HepG2 (cell line): Measurements from ENCODE around the gene ZFP69. TPM values are rescaled to one million over a fixed set of nuclear protein-coding genes. Genes with fewer than 3 reads are reported as not detected.

Source experiments
- CEBPB ChIP-seq: IDR thresholded peaks from 2 replicates; pipeline ENCODE4 v1.6.1; 2011; ENCODE audit warnings: low read depth, low read length, improper control_type of control experiment, borderline replicate concordance
- CEBPG ChIP-seq: IDR thresholded peaks from 2 replicates; pipeline ENCODE4 v1.6.1; 2016
- HMG20B ChIP-seq: conservative IDR thresholded peaks from 2 replicates; pipeline ENCODE4 v1.6.1; 2016; ENCODE audit warnings: missing genetic modification reagents, missing compliant biosample characterization
- NFE2L2 ChIP-seq: fragments of 150-350 bp; IDR thresholded peaks from 2 replicates; pipeline ENCODE4 v1.6.1; 2014; ENCODE audit warnings: low read length
- NFRKB ChIP-seq: fragments of 450-650 bp; IDR thresholded peaks from 2 replicates; pipeline ENCODE4 v1.6.1; 2017
- NR2C2 ChIP-seq: sonication (generic); formaldehyde crosslinking; IDR thresholded peaks from 2 replicates; pipeline ENCODE4 v1.4.0; 2020; ENCODE audit warnings: missing genetic modification reagents, mild to moderate bottlenecking, moderate library complexity, borderline replicate concordance
- PITX1 ChIP-seq: sonication (generic); formaldehyde crosslinking; IDR thresholded peaks from 2 replicates; pipeline ENCODE4 v1.5.1; 2020; ENCODE audit warnings: mild to moderate bottlenecking, missing genetic modification reagents
- POGZ ChIP-seq: sonication (generic); formaldehyde crosslinking; IDR thresholded peaks from 2 replicates; pipeline ENCODE4 v1.4.0; 2020; ENCODE audit warnings: mild to moderate bottlenecking, missing genetic modification reagents
- POLR2G ChIP-seq: fragments of 200-400 bp; formaldehyde crosslinking; IDR thresholded peaks from 2 replicates; pipeline ENCODE4 v1.6.1; 2018; ENCODE audit warnings: mild to moderate bottlenecking, low read depth, low read length, moderate library complexity
- RARA ChIP-seq: IDR thresholded peaks from 2 replicates; pipeline ENCODE4 v1.6.1; 2016; ENCODE audit warnings: missing genetic modification reagents, missing compliant biosample characterization
- SKI ChIP-seq: fragments of 450-650 bp; IDR thresholded peaks from one replicate; pipeline ENCODE4 v1.6.1; 2018; ENCODE audit warnings: mild to moderate bottlenecking; ENCODE audit not compliant: partially characterized antibody
- TSC22D2 ChIP-seq: sonication (generic); formaldehyde crosslinking; IDR thresholded peaks from 2 replicates; pipeline ENCODE4 v1.5.1; 2020; ENCODE audit warnings: missing genetic modification reagents, mild to moderate bottlenecking, borderline replicate concordance
- ZBTB42 ChIP-seq: sonication (generic); formaldehyde crosslinking; IDR thresholded peaks from 2 replicates; pipeline ENCODE4 v1.5.0; 2020; ENCODE audit warnings: mild to moderate bottlenecking, missing genetic modification reagents
- ZBTB8A ChIP-seq: sonication (generic); formaldehyde crosslinking; IDR thresholded peaks from 2 replicates; pipeline ENCODE4 v1.4.0; 2020; ENCODE audit warnings: mild to moderate bottlenecking, low read depth, missing genetic modification reagents, borderline replicate concordance
- ZC3H4 ChIP-seq: sonication (generic); formaldehyde crosslinking; IDR thresholded peaks from 2 replicates; pipeline ENCODE4 v1.4.0; 2020; ENCODE audit warnings: missing genetic modification reagents, borderline replicate concordance
- ZNF138 ChIP-seq: sonication (generic); formaldehyde crosslinking; IDR thresholded peaks from 2 replicates; pipeline ENCODE4 v1.5.0; 2020; ENCODE audit warnings: mild to moderate bottlenecking, low read depth, missing genetic modification reagents
- ZNF205 ChIP-seq: IDR thresholded peaks from 2 replicates; pipeline ENCODE4 v1.6.1; 2018; ENCODE audit warnings: missing biosample characterization, missing genetic modification reagents
- ZNF333 ChIP-seq: sonication (generic); formaldehyde crosslinking; IDR thresholded peaks from 2 replicates; pipeline ENCODE4 v1.4.0; 2020; ENCODE audit warnings: mild to moderate bottlenecking, missing genetic modification reagents, borderline replicate concordance
- ZNF562 ChIP-seq: sonication (generic); formaldehyde crosslinking; IDR thresholded peaks from 2 replicates; pipeline ENCODE4 v1.8.0; 2022; ENCODE audit warnings: missing genetic modification reagents, borderline replicate concordance
- ZNF598 ChIP-seq: sonication (generic); formaldehyde crosslinking; IDR thresholded peaks from 2 replicates; pipeline ENCODE4 v1.5.1; 2020; ENCODE audit warnings: mild to moderate bottlenecking, missing genetic modification reagents, borderline replicate concordance
- ZNF724P ChIP-seq: sonication (generic); formaldehyde crosslinking; IDR thresholded peaks from 2 replicates; pipeline ENCODE4 v1.8.0; 2022; ENCODE audit warnings: missing genetic modification reagents, borderline replicate concordance
- polyA plus RNA-seq, 8 experiments: library from polyadenylated mRNA; depleted of rRNA in 3 of 8; stranded (reverse) in 7 of 8; unstranded in 1 of 8; fragments of >200 nt; fragmentation: Illumina TruSeq in 4 of 8; extraction: Trizol in 4 of 8; gene quantifications; 2 replicates each; pipeline versions ENCODE4 v1.2.1 to v1.2.3, GENCODE V29; 2011 to 2016; ENCODE audit warnings: low read depth in 4 of 8, missing spikeins in 1 of 8, mixed read lengths in 1 of 8; ENCODE audit not compliant: insufficient read depth in 1 of 8
- total RNA-seq, 5 experiments: library from RNA; depleted of rRNA; stranded (reverse); fragments of >200 nt; fragmentation: Illumina TruSeq; extraction: Trizol; gene quantifications; 2 replicates each; pipeline ENCODE4 v1.2.3, GENCODE V29; 2016; ENCODE audit warnings: low read depth in 1 of 5
- TF ChIP-seq, protein P1 (sequence below): sonication (generic); formaldehyde crosslinking; IDR thresholded peaks from 2 replicates; pipeline ENCODE4 v1.8.0; 2022; ENCODE audit warnings: missing genetic modification reagents, mild to moderate bottlenecking, moderate library complexity, borderline replicate concordance
- TF ChIP-seq, protein P2 (sequence below), 2 experiments: sonication (generic) in 1 of 2; formaldehyde crosslinking in 1 of 2; IDR thresholded peaks; 2 replicates each; pipeline versions ENCODE4 v1.4.0 to v1.6.1; 2018 to 2020; ENCODE audit warnings: missing genetic modification reagents in 2 of 2, borderline replicate concordance in 1 of 2, low read depth in 1 of 2, mild to moderate bottlenecking in 1 of 2, missing biosample characterization in 1 of 2
- TF ChIP-seq, protein P3 (sequence below): sonication (generic); formaldehyde crosslinking; IDR thresholded peaks from 2 replicates; pipeline ENCODE4 v1.5.0; 2020; ENCODE audit warnings: missing genetic modification reagents
- TF ChIP-seq, protein P4 (sequence below): sonication (generic); formaldehyde crosslinking; IDR thresholded peaks from 2 replicates; pipeline ENCODE4 v1.4.0; 2020; ENCODE audit warnings: missing genetic modification reagents

ZFP69 gene
- total and polyA plus RNA-seq, 2 of the 13 experiments (the other 11 are each of a cell fraction or from before 2014, with no cell fraction given): 2.6 to 5.6 TPM

DNA sequence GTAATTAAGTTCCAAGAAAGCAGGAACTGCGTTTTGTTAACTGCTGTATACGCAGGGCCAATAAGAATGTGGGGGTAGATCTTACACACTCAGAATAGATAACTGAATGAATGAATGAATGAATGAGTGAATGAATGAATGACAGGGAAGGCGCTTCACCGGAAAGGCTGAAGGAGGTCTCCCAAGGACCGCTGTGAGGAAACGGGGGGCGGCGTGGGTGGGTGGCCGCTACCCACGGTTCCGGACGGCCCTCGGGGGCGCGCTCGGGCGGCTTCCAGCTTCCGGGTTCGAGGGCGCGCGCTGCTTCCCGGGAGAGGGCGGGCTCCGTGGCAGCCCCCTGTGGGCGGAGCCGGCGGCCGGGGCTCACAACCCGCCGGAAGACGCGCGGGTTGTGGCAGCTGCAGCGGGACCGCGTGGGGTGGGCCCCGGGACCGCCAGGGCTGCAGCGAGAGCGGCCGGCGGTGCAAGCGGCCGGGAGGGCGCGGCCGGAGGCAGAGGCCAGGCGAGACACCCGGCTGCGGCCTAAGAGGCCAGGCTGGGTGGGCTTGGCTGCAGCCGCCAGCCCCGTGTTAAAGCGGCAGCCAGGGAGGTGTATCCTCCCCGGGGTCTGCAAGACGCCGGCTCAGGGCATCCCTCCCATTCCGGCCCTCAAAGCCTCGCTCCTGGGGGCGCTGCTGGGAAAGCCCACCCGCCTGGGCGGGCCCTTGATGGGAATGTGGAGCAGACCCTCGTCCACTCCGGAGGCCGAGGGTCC lies at the start of gene ZFP69 (continued):
- peak; percentile 76 for TF ChIP-seq POLR2G
- TF ChIP-seq NFRKB: no peak
- no peak for TF ChIP-seq ZC3H4
- no peak for TF ChIP-seq ZNF562 (CRISPR knock-in tag)
- no peak for TF ChIP-seq PITX1
- TF ChIP-seq, protein P1, sequence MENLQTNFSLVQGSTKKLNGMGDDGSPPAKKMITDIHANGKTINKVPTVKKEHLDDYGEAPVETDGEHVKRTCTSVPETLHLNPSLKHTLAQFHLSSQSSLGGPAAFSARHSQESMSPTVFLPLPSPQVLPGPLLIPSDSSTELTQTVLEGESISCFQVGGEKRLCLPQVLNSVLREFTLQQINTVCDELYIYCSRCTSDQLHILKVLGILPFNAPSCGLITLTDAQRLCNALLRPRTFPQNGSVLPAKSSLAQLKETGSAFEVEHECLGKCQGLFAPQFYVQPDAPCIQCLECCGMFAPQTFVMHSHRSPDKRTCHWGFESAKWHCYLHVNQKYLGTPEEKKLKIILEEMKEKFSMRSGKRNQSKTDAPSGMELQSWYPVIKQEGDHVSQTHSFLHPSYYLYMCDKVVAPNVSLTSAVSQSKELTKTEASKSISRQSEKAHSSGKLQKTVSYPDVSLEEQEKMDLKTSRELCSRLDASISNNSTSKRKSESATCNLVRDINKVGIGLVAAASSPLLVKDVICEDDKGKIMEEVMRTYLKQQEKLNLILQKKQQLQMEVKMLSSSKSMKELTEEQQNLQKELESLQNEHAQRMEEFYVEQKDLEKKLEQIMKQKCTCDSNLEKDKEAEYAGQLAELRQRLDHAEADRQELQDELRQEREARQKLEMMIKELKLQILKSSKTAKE: no peak
- TF ChIP-seq NR2C2: 0 out of 2 replicates have a peak, but pooled peaks have one; percentile 12
- no peak for TF ChIP-seq ZNF138
- TF ChIP-seq TSC22D2 (CRISPR knock-in tag): no peak
- TF ChIP-seq CEBPB: no peak
- TF ChIP-seq ZNF333 (CRISPR knock-in tag): 0 out of 2 replicates have a peak, but pooled peaks have one; percentile 74
- no peak for TF ChIP-seq ZBTB42
- no peak for TF ChIP-seq NFE2L2
- no peak for TF ChIP-seq ZNF598
- TF ChIP-seq HMG20B: no peak
- TF ChIP-seq ZNF205 (CRISPR knock-in tag): no peak
- TF ChIP-seq CEBPG: no peak
- TF ChIP-seq SKI: no peak
- TF ChIP-seq POGZ (CRISPR knock-in tag): peak; percentile 39; the same call in 1 of the 2 replicates
- no peak for TF ChIP-seq ZBTB8A (CRISPR knock-in tag)
- TF ChIP-seq, protein P2, sequence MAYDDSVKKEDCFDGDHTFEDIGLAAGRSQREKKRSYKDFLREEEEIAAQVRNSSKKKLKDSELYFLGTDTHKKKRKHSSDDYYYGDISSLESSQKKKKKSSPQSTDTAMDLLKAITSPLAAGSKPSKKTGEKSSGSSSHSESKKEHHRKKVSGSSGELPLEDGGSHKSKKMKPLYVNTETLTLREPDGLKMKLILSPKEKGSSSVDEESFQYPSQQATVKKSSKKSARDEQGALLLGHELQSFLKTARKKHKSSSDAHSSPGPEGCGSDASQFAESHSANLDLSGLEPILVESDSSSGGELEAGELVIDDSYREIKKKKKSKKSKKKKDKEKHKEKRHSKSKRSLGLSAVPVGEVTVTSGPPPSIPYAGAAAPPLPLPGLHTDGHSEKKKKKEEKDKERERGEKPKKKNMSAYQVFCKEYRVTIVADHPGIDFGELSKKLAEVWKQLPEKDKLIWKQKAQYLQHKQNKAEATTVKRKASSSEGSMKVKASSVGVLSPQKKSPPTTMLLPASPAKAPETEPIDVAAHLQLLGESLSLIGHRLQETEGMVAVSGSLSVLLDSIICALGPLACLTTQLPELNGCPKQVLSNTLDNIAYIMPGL (CRISPR knock-in tag; IDR thresholded peaks at IDR 0.05; ENCODE audit: borderline replicate concordance in 1 of 2, low read depth in 1 of 2): peak in 1 of 2 experiments; percentile 29; a peak in 2 of 4 replicates
- TF ChIP-seq ZNF724P (CRISPR knock-in tag): no peak
- TF ChIP-seq RARA (CRISPR knock-in tag): no peak
- TF ChIP-seq, protein P3, sequence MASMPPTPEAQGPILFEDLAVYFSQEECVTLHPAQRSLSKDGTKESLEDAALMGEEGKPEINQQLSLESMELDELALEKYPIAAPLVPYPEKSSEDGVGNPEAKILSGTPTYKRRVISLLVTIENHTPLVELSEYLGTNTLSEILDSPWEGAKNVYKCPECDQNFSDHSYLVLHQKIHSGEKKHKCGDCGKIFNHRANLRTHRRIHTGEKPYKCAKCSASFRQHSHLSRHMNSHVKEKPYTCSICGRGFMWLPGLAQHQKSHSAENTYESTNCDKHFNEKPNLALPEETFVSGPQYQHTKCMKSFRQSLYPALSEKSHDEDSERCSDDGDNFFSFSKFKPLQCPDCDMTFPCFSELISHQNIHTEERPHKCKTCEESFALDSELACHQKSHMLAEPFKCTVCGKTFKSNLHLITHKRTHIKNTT: no peak
- TF ChIP-seq, protein P4, sequence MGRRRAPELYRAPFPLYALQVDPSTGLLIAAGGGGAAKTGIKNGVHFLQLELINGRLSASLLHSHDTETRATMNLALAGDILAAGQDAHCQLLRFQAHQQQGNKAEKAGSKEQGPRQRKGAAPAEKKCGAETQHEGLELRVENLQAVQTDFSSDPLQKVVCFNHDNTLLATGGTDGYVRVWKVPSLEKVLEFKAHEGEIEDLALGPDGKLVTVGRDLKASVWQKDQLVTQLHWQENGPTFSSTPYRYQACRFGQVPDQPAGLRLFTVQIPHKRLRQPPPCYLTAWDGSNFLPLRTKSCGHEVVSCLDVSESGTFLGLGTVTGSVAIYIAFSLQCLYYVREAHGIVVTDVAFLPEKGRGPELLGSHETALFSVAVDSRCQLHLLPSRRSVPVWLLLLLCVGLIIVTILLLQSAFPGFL (CRISPR knock-in tag): no peak
